ENCODE measurements around the gene ROBO2. TPM values are rescaled to one million over a fixed set of nuclear protein-coding genes. Genes with fewer than 3 reads are reported as not detected.

The ROBO2 gene
- total RNA-seq, 2 donors from 2014 or later: 2.5 to 2.9 TPM

GRCh38 chr3:77079988-77080610 is 40.2 kb downstream of the ROBO2 start:
- no peak for TF ChIP-seq CTCF (conservative IDR thresholded peaks at IDR 0.05)
- Mint-ChIP-seq H3K36me3 (ENCODE audit: low read depth) (no peaks in the 10 kb centered on the region), H3K4me3 (no peak overlapping the region), H3K4me1 (peaks cover 4% of the 10 kb centered on the region), H3K27ac (no peak overlapping the region), H3K27me3 (ENCODE audit: insufficient read depth) (no peaks in the 10 kb centered on the region), H3K9me3 (no peaks in the 10 kb centered on the region)
- H3K4me1 ChIP-seq (ENCODE audit: control insufficient read depth, insufficient read depth, low read length): no peaks in the 10 kb centered on the region
- no peak overlapping the region for H3K27ac ChIP-seq (ENCODE audit: low read depth, low read length)
- DNase-seq: no peak
- 40 to 63% methylated on average over 8 to 12 of the region's 12 CpGs for WGBS, 2 experiments (ENCODE audit: insufficient coverage in 1 of 2, insufficient read length in 1 of 2)
- no peak overlapping the region for H3K9ac ChIP-seq (ENCODE audit: extremely low read depth, low read length, poor library complexity, severe bottlenecking)
- no peak overlapping the region for H3K4me3 ChIP-seq (ENCODE audit: low read length)
- H3K27me3 ChIP-seq (ENCODE audit: control insufficient read depth, insufficient read depth, low read length, poor library complexity, severe bottlenecking): no peaks in the 10 kb centered on the region
- H3K36me3 ChIP-seq (ENCODE audit: control insufficient read depth, insufficient read depth, low read length): no peaks in the 10 kb centered on the region
- no peaks in the 10 kb centered on the region for H3K9me3 ChIP-seq (ENCODE audit: control insufficient read depth, low read length)

- no peaks in the 10 kb centered on the region for H3K27me3 Mint-ChIP-seq (ENCODE audit: insufficient read depth)
- no peak for TF ChIP-seq CTCF (conservative IDR thresholded peaks at IDR 0.05)
Measured at GRCh38 chr3:77081240-77081661, 41.4 kb downstream of the ROBO2 start.

GRCh38 chr3:77084511-77084910 is 44.6 kb downstream of the ROBO2 start:
- Mint-ChIP-seq H3K36me3 (ENCODE audit: low read depth) (no peaks in the 10 kb centered on the region), H3K4me3 (no peak overlapping the region), H3K4me1 (peaks cover 4% of the 10 kb centered on the region), H3K27me3 (ENCODE audit: insufficient read depth) (no peaks in the 10 kb centered on the region), H3K9me3 (no peaks in the 10 kb centered on the region), H3K27ac (no peak overlapping the region)
- Histone ChIP-seq H3K9me3 (ENCODE audit: control insufficient read depth, low read length) (no peaks in the 10 kb centered on the region), H3K4me3 (ENCODE audit: low read length) (no peak overlapping the region), H3K27me3 (ENCODE audit: control insufficient read depth, insufficient read depth, low read length, poor library complexity, severe bottlenecking) (no peaks in the 10 kb centered on the region), H3K4me1 (ENCODE audit: control insufficient read depth, insufficient read depth, low read length) (no peaks in the 10 kb centered on the region), H3K9ac (ENCODE audit: extremely low read depth, low read length, poor library complexity, severe bottlenecking) (no peak overlapping the region), H3K36me3 (ENCODE audit: control insufficient read depth, insufficient read depth, low read length) (no peaks in the 10 kb centered on the region), H3K27ac (ENCODE audit: low read depth, low read length) (no peak overlapping the region)
- no peak for TF ChIP-seq CTCF (conservative IDR thresholded peaks at IDR 0.05)
- no peak for DNase-seq
- WGBS, 2 experiments (ENCODE audit: insufficient coverage in 1 of 2, insufficient read length in 1 of 2): 93 to 95% methylated on average over 2 of the region's 2 CpGs

More at GRCh38 chr3:77081240-77081661, 41.4 kb downstream of the ROBO2 start:
- Histone ChIP-seq H3K4me3 (ENCODE audit: low read length) (no peak overlapping the region), H3K36me3 (ENCODE audit: control insufficient read depth, insufficient read depth, low read length) (no peaks in the 10 kb centered on the region), H3K27me3 (ENCODE audit: control insufficient read depth, insufficient read depth, low read length, poor library complexity, severe bottlenecking) (no peaks in the 10 kb centered on the region), H3K9ac (ENCODE audit: extremely low read depth, low read length, poor library complexity, severe bottlenecking) (no peak overlapping the region), H3K9me3 (ENCODE audit: control insufficient read depth, low read length) (no peaks in the 10 kb centered on the region), H3K4me1 (ENCODE audit: control insufficient read depth, insufficient read depth, low read length) (no peaks in the 10 kb centered on the region), H3K27ac (ENCODE audit: low read depth, low read length) (no peak overlapping the region)
- Mint-ChIP-seq H3K4me3 (no peak overlapping the region), H3K27ac (no peak overlapping the region), H3K9me3 (no peaks in the 10 kb centered on the region), H3K36me3 (ENCODE audit: low read depth) (no peaks in the 10 kb centered on the region), H3K4me1 (peaks cover 4% of the 10 kb centered on the region)
- no peak for DNase-seq
- 92 to 100% methylated on average over 2 to 3 of the region's 3 CpGs for whole genome bisulfite sequencing, 2 experiments (ENCODE audit: insufficient coverage in 1 of 2, insufficient read length in 1 of 2)
